IMR-90 (cell line): ENCODE measurements around the gene FAM43B. TPM values are rescaled to one million over a fixed set of nuclear protein-coding genes. Genes with fewer than 3 reads are reported as not detected.

ENCODE experiments used
- ATAC-seq: fragments of 200-7000 bp; cut with Tn5 transposase; 2 replicates; pipeline ENCODE4 v1.9.1; 2020; ENCODE audit warnings: low read depth, mild to moderate bottlenecking, moderate library complexity
- BruUV-seq: library from RNA; stranded (reverse); fragments of 400-500 nt; replicated peaks from 2 replicates; lab custom pipeline; 2021; lab: Mats Ljungman, UMichigan
- CTCF ChIA-PET: fragments of 300-600 bp; formaldehyde crosslinking; extraction: SDS; loops from one replicate; lab custom pipeline; 2021; ENCODE audit warnings: antibody characterized with exemption; lab: Yijun Ruan, JAX
- POLR2A ChIA-PET: fragments of 300-600 bp; sonication (Branson Sonifier 250); formaldehyde crosslinking; loops from one replicate; lab custom pipeline; 2022; ENCODE audit warnings: antibody characterized with exemption; ENCODE audit not compliant: unreplicated experiment; lab: Charles Lee
- DNase-seq: peaks from one replicate; pipeline ENCODE4 v3.0.0; 2013
- H2AFZ ChIP-seq: replicated peaks from 2 replicates; pipeline ENCODE3; 2013; ENCODE audit warnings: low read length, mild to moderate bottlenecking; ENCODE audit not compliant: poor library complexity
- H2AK5ac ChIP-seq: 2 replicates; pipeline ENCODE4 v1.6.1; 2013; ENCODE audit warnings: low read depth, low read length, inconsistent platforms
- H2AK9ac ChIP-seq: replicated peaks from 2 replicates; pipeline ENCODE3; 2013; ENCODE audit warnings: mild to moderate bottlenecking, low read depth, low read length, moderate library complexity; ENCODE audit not compliant: poor library complexity
- H2BK120ac ChIP-seq: 2 replicates; pipeline ENCODE4 v1.6.1; 2013; ENCODE audit warnings: low read depth, low read length, inconsistent platforms
- H2BK15ac ChIP-seq: 3 replicates; pipeline ENCODE4 v1.6.1; 2013; ENCODE audit warnings: low read depth, low read length, inconsistent platforms
- H2BK20ac ChIP-seq: 2 replicates; pipeline ENCODE4 v1.6.1; 2013; ENCODE audit warnings: low read depth, mild to moderate bottlenecking, inconsistent platforms, low read length, moderate library complexity
- H2BK5ac ChIP-seq: 2 replicates; pipeline ENCODE4 v1.6.1; 2013; ENCODE audit warnings: mild to moderate bottlenecking, low read depth, low read length, inconsistent platforms; ENCODE audit not compliant: poor library complexity, severe bottlenecking
- H3K14ac ChIP-seq: replicated peaks from 2 replicates; pipeline ENCODE4 v1.6.1; 2013; ENCODE audit warnings: low read depth, low read length, inconsistent platforms
- H3K18ac ChIP-seq: 2 replicates; pipeline ENCODE4 v1.6.1; 2013; ENCODE audit warnings: low read depth, low read length, control low read depth
- H3K23ac ChIP-seq: 2 replicates; pipeline ENCODE4 v1.6.1; 2013; ENCODE audit warnings: low read depth, low read length, inconsistent platforms
- H3K27ac ChIP-seq: 2 replicates; pipeline ENCODE4 v1.5.1; 2013; ENCODE audit warnings: mild to moderate bottlenecking, control low read depth, low read length; ENCODE audit not compliant: insufficient read depth
- H3K27me3 ChIP-seq: 2 replicates; pipeline ENCODE4 v1.6.1; 2013; ENCODE audit warnings: low read length; ENCODE audit not compliant: control insufficient read depth, insufficient read depth
- H3K36me3 ChIP-seq: 2 replicates; pipeline ENCODE4 v1.6.1; 2013; ENCODE audit warnings: low read length, mixed read lengths; ENCODE audit not compliant: control insufficient read depth, insufficient read depth
- H3K4ac ChIP-seq: 2 replicates; pipeline ENCODE4 v1.6.1; 2013; ENCODE audit warnings: low read depth, low read length, inconsistent platforms
- H3K4me1 ChIP-seq: 2 replicates; pipeline ENCODE4 v1.6.1; 2013; ENCODE audit warnings: low read length, mixed read lengths; ENCODE audit not compliant: control insufficient read depth, insufficient read depth
- H3K4me2 ChIP-seq: 2 replicates; pipeline ENCODE4 v1.6.1; 2013; ENCODE audit warnings: low read depth, mild to moderate bottlenecking, control low read depth, low read length, moderate library complexity
- H3K4me3 ChIP-seq: 2 replicates; pipeline ENCODE4 v1.5.1; 2013; ENCODE audit warnings: low read depth, mild to moderate bottlenecking, control low read depth, low read length, moderate library complexity; ENCODE audit not compliant: insufficient read depth
- H3K56ac ChIP-seq: 2 replicates; pipeline ENCODE4 v1.6.1; 2013; ENCODE audit warnings: low read length, inconsistent platforms; ENCODE audit not compliant: insufficient read depth; ENCODE audit errors: extremely low read depth
- H3K79me1 ChIP-seq, 2 experiments: 2 replicates each; pipeline ENCODE4 v1.6.1; 2013; ENCODE audit warnings: low read length in 2 of 2, inconsistent platforms in 1 of 2, low read depth in 1 of 2
- H3K9ac ChIP-seq: 2 replicates; pipeline ENCODE4 v1.6.1; 2013; ENCODE audit warnings: low read depth, low read length, control low read depth
- H3K9me1 ChIP-seq: 2 replicates; pipeline ENCODE4 v1.6.1; 2013; ENCODE audit warnings: low read length, inconsistent platforms; ENCODE audit not compliant: insufficient read depth
- H3K9me3 ChIP-seq: 2 replicates; pipeline ENCODE4 v1.6.1; 2013; ENCODE audit warnings: low read length; ENCODE audit not compliant: control insufficient read depth, insufficient read depth
- H4K20me1 ChIP-seq: 2 replicates; pipeline ENCODE4 v1.6.1; 2013; ENCODE audit warnings: low read length, inconsistent platforms; ENCODE audit not compliant: insufficient read depth
- H4K5ac ChIP-seq: 2 replicates; pipeline ENCODE4 v1.6.1; 2013; ENCODE audit warnings: mild to moderate bottlenecking, low read depth, low read length, control low read depth
- H4K8ac ChIP-seq, 2 experiments: 2 replicates each; pipeline ENCODE4 v1.6.1; 2013; ENCODE audit warnings: low read depth in 2 of 2, low read length in 2 of 2, control low read depth in 1 of 2, inconsistent platforms in 1 of 2
- H4K91ac ChIP-seq: 2 replicates; pipeline ENCODE4 v1.6.1; 2013; ENCODE audit warnings: low read depth, low read length, inconsistent platforms; ENCODE audit not compliant: insufficient read depth
- BHLHE40 ChIP-seq: fragments of 150-350 bp; IDR thresholded peaks from 2 replicates; pipeline ENCODE4 v1.6.1; 2016; ENCODE audit warnings: mild to moderate bottlenecking, low read depth, low read length
- CEBPB ChIP-seq: IDR thresholded peaks from 2 replicates; pipeline ENCODE4 v1.6.1; 2012; ENCODE audit warnings: low read depth, low read length, improper control_type of control experiment
- CHD1 ChIP-seq: IDR thresholded peaks from 2 replicates; pipeline ENCODE4 v1.6.1; 2012; ENCODE audit warnings: low read depth, low read length, improper control_type of control experiment
- CTCF ChIP-seq: conservative IDR thresholded peaks from 2 replicates; pipeline ENCODE4 v1.5.1; 2012; ENCODE audit warnings: mild to moderate bottlenecking, low read depth, low read length, improper control_type of control experiment
- ELK1 ChIP-seq: fragments of 150-350 bp; IDR thresholded peaks from 2 replicates; pipeline ENCODE4 v1.6.1; 2016; ENCODE audit warnings: low read depth, mild to moderate bottlenecking, low read length, moderate library complexity, borderline replicate concordance
- FOS ChIP-seq: fragments of 150-350 bp; IDR thresholded peaks from 2 replicates; pipeline ENCODE4 v1.6.1; 2016; ENCODE audit warnings: low read depth, low read length
- MAFK ChIP-seq: IDR thresholded peaks from 2 replicates; pipeline ENCODE4 v1.6.1; 2012; ENCODE audit warnings: low read depth, low read length, improper control_type of control experiment
- MAZ ChIP-seq: IDR thresholded peaks from 2 replicates; pipeline ENCODE4 v1.6.1; 2012; ENCODE audit warnings: low read depth, mild to moderate bottlenecking, low read length, improper control_type of control experiment, moderate library complexity, borderline replicate concordance
- MXI1 ChIP-seq: IDR thresholded peaks from 2 replicates; pipeline ENCODE4 v1.6.1; 2012; ENCODE audit warnings: low read depth, mild to moderate bottlenecking, low read length, moderate library complexity, borderline replicate concordance
- NFE2L2 ChIP-seq: fragments of 150-350 bp; IDR thresholded peaks from 2 replicates; pipeline ENCODE4 v1.6.1; 2016; ENCODE audit warnings: low read depth, mild to moderate bottlenecking, low read length
- POLR2A ChIP-seq: IDR thresholded peaks from 2 replicates; pipeline ENCODE4 v1.6.1; 2012; ENCODE audit warnings: mild to moderate bottlenecking, low read depth, low read length
- RAD21 ChIP-seq: IDR thresholded peaks from 2 replicates; pipeline ENCODE4 v1.6.1; 2012; ENCODE audit warnings: low read length, improper control_type of control experiment
- RCOR1 ChIP-seq: IDR thresholded peaks from 2 replicates; pipeline ENCODE4 v1.6.1; 2012; ENCODE audit warnings: mild to moderate bottlenecking, low read length, improper control_type of control experiment; ENCODE audit not compliant: insufficient replicate concordance
- RFX5 ChIP-seq: IDR thresholded peaks from 2 replicates; pipeline ENCODE4 v1.8.0; 2012; ENCODE audit warnings: low read depth, mild to moderate bottlenecking, low read length, moderate library complexity
- SMC3 ChIP-seq: fragments of 150-350 bp; IDR thresholded peaks from 2 replicates; pipeline ENCODE4 v1.6.1; 2016; ENCODE audit warnings: low read depth, mild to moderate bottlenecking, antibody characterized with exemption, low read length, moderate library complexity
- USF2 ChIP-seq: fragments of 150-350 bp; IDR thresholded peaks from 2 replicates; pipeline ENCODE4 v1.6.1; 2017; ENCODE audit warnings: mild to moderate bottlenecking, antibody characterized with exemption, low read length, low read depth
- WGBS, 2 experiments: methylation state at CpG; one replicate each; pipeline versions ENCODE4 v1.1.5 to v1.1.7; 2013; ENCODE audit warnings: missing lambda C conversion rate in 2 of 2; ENCODE audit not compliant: insufficient read length in 1 of 2; ENCODE audit errors: extremely low coverage in 2 of 2; 5-methylcytosine and 5-hydroxymethylcytosine counted together
- dilution Hi-C: fragments of 300-500 bp; cut with HindIII; formaldehyde crosslinking; loops from one replicate; pipeline ENCODE4 v1.14.3; 2018; ENCODE audit warnings: low sequenced_read_pairs; ENCODE audit not compliant: unreplicated experiment
- in situ Hi-C: fragments of 300-500 bp; cut with MboI; formaldehyde crosslinking; loops from 3 replicates; pipeline ENCODE4 v1.14.3; 2019; ENCODE audit warnings: low sequenced_read_pairs, inconsistent platforms, mixed read lengths
- intact Hi-C: fragments of 100-400 bp; cut with micrococcal nuclease; formaldehyde crosslinking; loops from 2 replicates; pipeline ENCODE4 v1.10.0; 2022
- polyA plus RNA-seq, 3 experiments: library from polyadenylated mRNA; depleted of rRNA; stranded (reverse); fragments of >200 nt; gene quantifications; 2 replicates each; pipeline ENCODE4 v1.2.3, GENCODE V29; 2012; ENCODE audit warnings: low replicate concordance in 1 of 3
- total RNA-seq: library from RNA; depleted of rRNA; stranded (reverse); fragments of >200 nt; gene quantifications from 2 replicates; pipeline ENCODE4 v1.2.3, GENCODE V29; 2012

The FAM43B gene
- total and polyA plus RNA-seq, 2 of the 4 experiments (the other 2 are of a cell fraction): 0.05 TPM; not detected in 1

- POLR2A ChIA-PET: interaction anchor here (0.6 kb wide), 1 partner anchor 1249 kb away, joined by 4 read pairs; no protein-coding TSS in a partner anchor
- Histone ChIP-seq H4K91ac (no peak overlapping the region), H2BK5ac (no peak overlapping the region), H3K27me3 (peaks cover 77% of the 10 kb centered on the region), H3K9me1 (no peaks in the 10 kb centered on the region), H3K56ac (no peak overlapping the region), H2AK9ac (no peak overlapping the region), H3K9me3 (no peaks in the 10 kb centered on the region), H3K18ac (no peak overlapping the region), H3K4ac (no peak overlapping the region), H3K23ac (no peak overlapping the region), H3K14ac (no peak overlapping the region), H3K79me1 (no peaks in the 10 kb centered on the region), H2BK20ac (no peak overlapping the region), H3K4me2 (no peak overlapping the region), H2AK5ac (no peak overlapping the region), H2AFZ (no peak overlapping the region), H4K8ac (no peak overlapping the region), H2BK15ac (no peak overlapping the region), H4K20me1 (no peaks in the 10 kb centered on the region; the same call in 1 of the 2 replicates), H2BK120ac (no peak overlapping the region), H3K4me3 (no peak overlapping the region), H4K5ac (no peak overlapping the region), H3K9ac (no peak overlapping the region), H3K27ac (no peak overlapping the region), H3K36me3 (no peaks in the 10 kb centered on the region), H3K4me1 (no peaks in the 10 kb centered on the region)
- intact Hi-C loops: no loop called here
- WGBS, 2 experiments: no CpG with 5 or more reads among the region's 3 CpGs
- dilution Hi-C loops: no loop called here
- ATAC-seq (no peak), DNase-seq (no peak)
- TF ChIP-seq RFX5 (no peak), POLR2A (no peak), CTCF (no peak), NFE2L2 (no peak), CEBPB (no peak), RAD21 (no peak), CHD1 (no peak), FOS (no peak), MAZ (no peak), RCOR1 (no peak), MAFK (no peak), MXI1 (no peak), BHLHE40 (no peak), SMC3 (no peak), ELK1 (no peak), USF2 (no peak)
- in situ Hi-C loops: no loop called here
- CTCF ChIA-PET: no interaction called here
- no TSS peak for BruUV-seq
Measured at GRCh38 chr1:20551161-20551560, 1.2 kb upstream of the FAM43B start.
